Gastrocnemius medialis (tissue), 4 donors: Measurements from ENCODE around the gene RBM33.

Experiments used
- CTCF ChIP-seq, 5 experiments: fragments of 450-650 bp in 3 of 5; fragments of 200-600 bp in 2 of 5; sonication (generic) in 2 of 5; IDR thresholded peaks in 4 of 5; conservative IDR thresholded peaks in 1 of 5; 1 replicate in 4 of 5; 2 replicates in 1 of 5; pipeline ENCODE4 v1.5.1; 2016 to 2019; ENCODE audit warnings: antibody characterized with exemption in 5 of 5, mild to moderate bottlenecking in 3 of 5, moderate library complexity in 3 of 5
- POLR2A ChIP-seq, 2 donors: fragments of 450-650 bp; IDR thresholded peaks; one replicate each; pipeline ENCODE4 v1.6.1; 2017; ENCODE audit warnings: antibody characterized with exemption in 2 of 2, mild to moderate bottlenecking in 2 of 2, moderate library complexity in 2 of 2

GRCh38 chr7:155785536-155785935, 141.1 kb downstream of the RBM33 start:
- TF ChIP-seq CTCF (IDR thresholded peaks at IDR 0.05 in 4 of 5, conservative IDR thresholded peaks at IDR 0.05 in 1 of 5) (no peak), POLR2A (IDR thresholded peaks at IDR 0.05) (no peak)
